Left ventricle myocardium superior (tissue), 1 donor: ENCODE results near the gene FAM151A. TPM values are rescaled to one million over a fixed set of nuclear protein-coding genes. Genes with fewer than 3 reads are reported as not detected.

ENCODE experiments used
- ATAC-seq: fragments of 200-7000 bp; cut with Tn5 transposase; one replicate; pipeline ENCODE4 v1.9.1; 2020; ENCODE audit warnings: mild to moderate bottlenecking, moderate library complexity
- DNase-seq: peaks from one replicate; pipeline ENCODE4 v3.0.0-alpha.2; 2020
- intact Hi-C: fragments of 100-400 bp; cut with micrococcal nuclease; formaldehyde crosslinking; loops from one replicate; pipeline ENCODE4 v1.11.0; 2022
- total RNA-seq: library from RNA; stranded (reverse); fragmentation: NEBNext Ultra II Directional; extraction: Animal tissue kit (Norgen Biotek cat#: 25700); gene quantifications from one replicate; pipeline ENCODE4 v1.2.1, GENCODE V29; 2021
- donor health status: DM: no; HTN: yes; CAD: no; lungs with severe emphysema.

The FAM151A gene
- total RNA-seq, 1 donor from 2014 or later, result 1.2 TPM

- DNase-seq (no peak), ATAC-seq (no peak)
- intact Hi-C loops, result no loop called here
These were observed 15.3 kb downstream of the FAM151A start for GRCh38 chr1:54607821-54608565.

DNA sequence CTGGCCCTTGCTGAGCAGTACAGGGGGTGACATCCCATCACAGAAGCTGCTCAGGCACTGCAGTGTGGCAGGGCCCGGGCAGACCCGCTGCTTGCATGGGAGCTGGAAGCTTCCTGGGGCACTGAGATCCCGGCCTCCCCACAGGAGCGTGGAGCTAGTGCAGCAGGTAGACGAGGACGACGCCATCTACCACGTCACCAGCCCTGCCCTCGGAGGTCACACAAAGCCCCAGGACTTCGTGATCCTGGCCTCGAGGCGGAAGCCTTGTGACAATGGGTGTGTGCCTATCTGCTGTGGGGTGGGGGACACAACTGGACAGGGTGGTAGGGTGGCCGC, 16.4 kb downstream of the FAM151A start:
- ATAC-seq (no peak), DNase-seq (no peak)
- intact Hi-C loops, result no loop called here

- intact Hi-C loops, result no loop called here
- DNase-seq, result no peak
- no peak for ATAC-seq
These were observed 17.0 kb downstream of the FAM151A start for GRCh38 chr1:54606096-54606989.

DNA sequence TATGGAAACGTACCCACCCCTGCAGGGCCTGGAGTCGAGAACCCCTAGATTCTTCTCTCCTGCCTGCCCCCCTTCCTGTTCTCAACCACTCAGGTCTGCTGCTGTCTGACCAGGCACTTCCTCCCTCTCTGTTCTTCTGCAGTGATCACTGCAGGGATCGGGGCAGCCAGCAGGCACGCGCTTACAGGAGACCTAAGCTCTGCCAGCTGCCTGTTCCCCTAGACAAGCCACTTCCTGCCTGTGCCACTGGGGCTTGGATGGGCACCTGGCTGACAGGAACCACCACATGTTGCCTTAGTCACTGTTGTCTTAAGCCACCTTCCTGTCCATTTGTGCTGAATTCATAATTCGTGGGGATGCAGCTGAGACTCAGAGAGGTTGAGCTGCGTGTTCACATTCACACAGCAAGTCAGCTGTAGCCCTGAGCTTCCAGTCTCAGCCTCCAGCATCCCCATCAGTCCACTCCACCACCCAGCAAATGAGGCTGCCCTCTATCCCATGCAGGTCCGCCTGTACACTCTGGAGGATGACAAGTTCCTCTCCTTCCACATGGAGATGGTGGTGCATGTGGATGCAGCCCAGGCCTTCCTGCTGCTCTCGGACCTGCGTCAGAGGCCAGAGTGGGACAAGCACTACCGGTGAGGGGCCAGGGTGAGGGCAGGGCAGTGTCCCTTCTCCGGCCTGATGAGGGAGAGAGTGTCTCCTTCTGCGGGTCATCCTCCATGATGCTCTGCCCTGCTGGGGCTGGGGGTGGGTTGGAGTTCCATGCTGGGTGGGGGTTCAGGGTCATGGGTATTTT, 18.6 kb downstream of the FAM151A start:
- DNase-seq, result no peak
- intact Hi-C loops, result no loop called here
- ATAC-seq, result no peak

DNA sequence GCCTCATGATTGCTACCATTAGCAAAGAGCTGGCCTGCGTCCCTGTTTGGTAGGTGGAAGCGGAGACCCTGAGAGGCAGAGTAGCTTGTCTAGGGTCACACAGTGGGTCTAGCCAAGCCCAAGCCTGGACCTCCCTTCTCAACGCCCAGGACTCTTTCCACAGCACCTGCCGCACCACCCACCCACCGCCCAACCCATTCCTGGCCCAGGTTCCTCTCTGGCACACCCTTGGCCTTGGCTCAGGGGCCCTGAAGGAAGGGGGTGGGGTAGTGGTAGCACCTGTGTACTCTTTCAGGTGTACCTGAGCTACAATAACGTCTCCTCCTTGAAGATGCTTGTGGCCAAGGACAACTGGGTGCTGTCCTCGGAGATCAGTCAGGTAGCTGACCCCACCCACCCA, 19.3 kb downstream of the FAM151A start:
- no peak for DNase-seq
- ATAC-seq, result peak; percentile 4
- intact Hi-C loops, result no loop called here

DNA sequence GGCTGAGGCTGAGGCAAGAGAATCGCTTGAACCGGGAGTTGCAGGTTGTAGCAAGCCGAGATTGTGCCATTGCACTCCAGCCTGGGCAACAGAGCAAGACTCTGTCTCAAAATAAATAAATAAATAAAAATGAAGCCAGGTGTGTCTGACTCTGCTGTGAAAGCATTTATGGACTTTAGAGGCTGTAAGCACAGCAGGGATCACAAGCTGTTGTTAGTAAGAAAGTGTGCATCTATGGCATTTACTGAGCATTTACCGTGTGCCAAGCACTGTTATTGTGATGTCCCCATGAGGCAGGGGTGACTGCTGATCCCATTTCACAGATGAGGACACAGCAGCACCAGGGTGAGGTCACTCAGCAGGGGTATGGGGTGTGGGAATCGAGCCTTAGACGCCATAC, 20.1 kb downstream of the FAM151A start:
- ATAC-seq (no peak), DNase-seq (no peak)
- intact Hi-C loops, result no loop called here

- no peak for ATAC-seq
- DNase-seq, result no peak
- intact Hi-C loops, result no loop called here
These were observed 20.8 kb downstream of the FAM151A start for GRCh38 chr1:54602554-54602953.

DNA sequence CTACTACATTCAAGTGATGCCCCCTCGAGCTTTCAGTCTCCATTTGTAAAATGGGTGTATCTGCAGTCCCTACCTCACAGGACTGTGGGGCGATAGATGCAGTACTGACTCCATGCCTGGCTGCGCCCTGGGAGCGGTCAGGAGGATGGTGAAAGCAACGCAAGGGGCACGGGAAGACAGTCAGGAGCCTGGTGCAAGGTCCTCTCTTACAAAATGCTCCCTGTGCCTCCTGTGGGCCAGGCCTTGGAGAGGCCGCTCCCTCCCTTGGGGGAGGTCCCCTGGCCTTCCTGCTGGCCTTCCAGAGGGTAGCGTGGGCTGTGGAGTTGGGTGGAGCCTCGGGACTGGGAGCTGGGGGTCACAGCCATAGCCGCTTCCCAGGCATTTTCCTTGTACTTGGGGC, 21.6 kb downstream of the FAM151A start:
- no peak for DNase-seq
- no peak for ATAC-seq
- intact Hi-C loops, result no loop called here

DNA sequence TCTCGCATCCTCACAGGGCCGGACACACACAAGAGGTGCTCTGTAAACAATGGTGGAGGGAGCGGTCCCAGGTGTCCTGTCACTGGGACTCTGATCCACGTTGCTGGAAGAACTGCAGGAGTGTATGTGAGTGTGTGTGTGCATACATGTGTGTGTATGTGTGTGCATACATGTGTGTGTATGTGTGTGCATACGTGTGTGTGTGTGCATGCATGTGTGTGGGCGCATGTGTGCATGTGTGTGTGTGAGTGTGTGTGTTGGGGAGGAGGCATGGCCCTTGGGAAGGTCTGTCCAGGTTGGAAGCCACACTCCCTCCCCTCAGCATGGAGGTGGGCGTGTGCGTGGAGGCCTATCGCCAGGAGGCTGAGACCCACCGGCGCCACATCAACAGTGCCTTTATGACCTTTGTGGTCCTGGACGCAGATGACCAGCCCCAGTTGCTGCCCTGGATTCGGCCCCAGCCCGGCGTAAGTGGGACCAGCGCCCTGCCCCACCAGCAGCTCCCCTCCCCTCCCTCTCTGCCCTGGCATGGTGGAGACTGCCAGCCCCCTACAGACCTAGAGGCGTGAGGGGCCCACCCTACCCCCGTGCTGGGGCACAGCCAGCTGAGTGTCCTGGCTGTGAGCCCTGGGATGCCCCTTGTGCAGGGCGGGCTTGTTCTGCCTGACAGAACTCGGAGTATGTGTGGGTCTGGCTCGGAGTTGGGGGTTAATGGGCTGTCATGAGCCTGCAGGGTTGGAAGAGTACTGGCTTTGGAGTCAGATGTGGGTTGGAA, 22.2 kb downstream of the FAM151A start:
- ATAC-seq (peak; percentile 27), DNase-seq (no peak)
- intact Hi-C loops, result no loop called here

DNA sequence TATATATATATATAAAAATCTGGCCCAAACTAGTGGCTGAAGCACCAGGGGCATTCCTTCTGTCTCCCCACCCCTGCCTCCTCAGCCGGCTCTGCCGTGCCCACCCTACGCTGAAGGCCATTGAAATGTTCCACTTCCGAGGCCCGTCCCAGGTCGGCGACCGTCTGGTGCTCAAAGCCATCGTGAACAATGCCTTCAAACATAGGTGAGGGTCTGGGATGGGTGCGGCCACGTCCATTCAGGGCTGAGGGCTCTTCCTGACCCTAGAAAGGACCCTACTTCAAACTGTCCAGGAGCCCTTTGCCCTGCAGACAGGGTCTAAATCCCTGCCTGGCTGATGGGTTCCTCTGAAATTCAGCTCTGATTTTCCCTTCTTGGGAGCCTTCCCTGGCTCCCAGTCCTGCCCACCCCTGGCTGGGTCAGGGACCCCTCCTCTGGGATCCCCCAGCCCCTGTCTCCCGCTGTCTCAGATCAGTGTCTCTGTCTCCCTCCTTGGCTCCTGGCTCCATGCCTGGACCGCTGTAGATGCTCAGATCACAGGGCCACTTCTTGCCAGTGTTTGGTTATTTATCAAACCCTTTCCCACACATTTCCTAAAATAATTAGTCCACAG, 24.0 kb downstream of the FAM151A start:
- DNase-seq (peak; percentile 41), ATAC-seq (no peak)
- intact Hi-C loops, result no loop called here

DNA sequence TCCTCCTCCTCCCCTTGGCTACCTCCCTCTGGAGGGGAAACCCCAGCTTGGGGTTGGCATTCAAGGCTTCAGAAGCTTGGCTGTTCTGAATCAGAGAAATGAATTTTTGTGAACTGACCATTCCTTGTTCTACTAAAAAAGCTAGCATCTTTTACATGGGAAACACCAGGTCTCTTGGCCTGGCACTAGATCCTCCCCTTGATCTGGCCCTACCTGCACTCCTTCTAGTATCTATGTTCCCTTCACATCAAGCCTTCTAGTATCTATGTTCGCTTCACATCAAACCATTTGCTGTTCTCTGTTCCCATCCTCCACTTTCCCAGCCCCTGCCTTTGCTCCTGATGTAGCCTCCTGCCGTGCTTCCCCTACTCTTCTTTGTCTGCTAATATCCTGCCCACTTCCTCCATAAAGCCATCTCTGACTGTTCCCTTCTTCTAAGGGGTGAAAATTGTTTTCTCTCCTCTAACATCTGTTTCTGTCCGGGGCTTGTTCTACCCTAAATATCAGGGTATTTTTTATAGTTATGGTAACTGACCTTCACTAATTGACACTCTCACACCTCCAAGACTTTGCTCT, 25.8 kb downstream of the FAM151A start:
- intact Hi-C loops, result no loop called here
- ATAC-seq (no peak), DNase-seq (no peak)

GRCh38 chr1:54596756-54597155, 26.6 kb downstream of the FAM151A start:
- intact Hi-C loops, result no loop called here
- DNase-seq, result no peak
- ATAC-seq, result no peak

- ATAC-seq (peak; percentile 52), DNase-seq (no peak)
These were observed 27.3 kb downstream of the FAM151A start for GRCh38 chr1:54595956-54596498.

DNA sequence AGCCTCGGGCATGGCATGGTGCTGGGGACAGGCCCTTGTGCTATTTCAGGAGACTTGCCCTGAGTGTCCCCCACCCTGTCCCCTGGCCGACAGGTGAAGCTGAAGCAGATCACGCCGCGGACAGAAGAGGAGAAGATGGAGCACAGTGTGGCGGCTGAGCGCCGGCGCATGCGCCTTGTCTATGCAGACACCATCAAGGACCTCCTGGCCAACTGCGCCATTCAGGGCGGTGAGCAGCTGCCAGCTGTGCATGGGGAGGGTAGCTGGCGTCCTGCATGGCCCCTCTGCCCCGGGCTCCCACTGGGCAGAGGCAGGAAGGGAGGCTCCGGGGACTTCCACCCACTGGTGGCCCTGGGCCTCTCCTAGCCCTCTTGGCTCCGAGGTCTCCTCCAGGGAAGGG, 28.9 kb downstream of the FAM151A start:
- ATAC-seq, result peak; percentile 24
- no peak for DNase-seq
- intact Hi-C loops, result no loop called here

More at GRCh38 chr1:54595956-54596498, 27.3 kb downstream of the FAM151A start:
- intact Hi-C loops, result no loop called here

DNA sequence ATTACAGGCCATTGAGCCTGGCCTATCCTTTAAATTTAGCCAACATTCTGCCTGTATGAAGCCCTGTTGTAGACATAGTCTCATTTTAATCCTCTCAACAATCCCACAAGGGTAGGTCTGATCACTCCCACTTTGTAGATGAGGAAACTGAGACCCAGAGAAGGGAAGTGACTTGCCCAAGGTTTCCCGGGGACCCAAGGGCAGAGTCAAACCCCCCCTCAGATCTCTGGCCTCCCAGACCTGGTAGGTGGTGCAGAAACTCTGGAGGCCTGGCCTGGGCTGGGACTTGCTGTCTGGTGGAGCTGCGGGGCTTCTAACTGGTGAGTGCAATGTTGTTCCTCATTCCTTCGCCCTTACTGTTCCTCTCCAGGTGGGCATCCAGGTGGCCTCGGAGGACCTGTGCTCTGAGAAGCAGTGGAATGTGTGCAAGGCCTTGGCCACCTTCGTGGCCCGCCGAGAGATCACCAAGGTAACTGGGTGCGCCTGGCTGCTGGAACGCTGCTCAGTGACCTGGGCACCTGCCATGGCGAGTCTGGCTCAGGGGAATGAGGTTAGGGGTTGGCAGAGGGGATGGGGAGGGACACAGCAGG, 29.7 kb downstream of the FAM151A start:
- no peak for ATAC-seq
- DNase-seq, result no peak
- intact Hi-C loops, result no loop called here

DNA sequence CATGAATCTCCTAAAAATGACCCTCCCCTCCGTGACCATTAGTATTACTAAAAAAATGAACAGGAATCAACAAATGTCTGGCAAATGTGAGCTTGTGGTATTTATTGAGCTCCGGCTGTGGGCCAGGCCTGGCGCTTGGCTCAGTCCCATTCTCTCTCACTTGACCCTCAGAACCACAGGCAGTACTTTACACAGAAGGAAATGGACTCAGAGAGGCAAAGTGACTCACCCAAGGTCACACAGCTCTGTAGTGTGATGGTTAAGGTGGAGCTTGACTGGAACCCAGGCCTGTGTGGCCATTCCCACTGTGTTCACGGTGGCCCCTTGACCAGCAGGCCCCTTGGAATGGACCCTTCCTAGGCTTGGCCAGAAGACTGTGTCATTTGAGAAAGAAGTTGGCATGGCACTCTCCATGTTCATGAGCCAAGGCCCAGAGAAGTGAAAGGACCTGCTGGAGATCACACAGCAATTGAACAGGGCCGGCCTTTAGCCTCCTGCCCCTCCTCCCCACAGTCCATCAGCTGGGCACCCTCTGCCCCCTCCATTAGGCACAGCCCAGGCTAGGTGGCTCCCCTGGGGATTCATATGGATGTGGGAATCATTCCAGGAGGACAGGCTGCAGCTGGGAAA, 32.1 kb downstream of the FAM151A start:
- DNase-seq, result no peak
- no peak for ATAC-seq
- intact Hi-C loops, result no loop called here

DNA sequence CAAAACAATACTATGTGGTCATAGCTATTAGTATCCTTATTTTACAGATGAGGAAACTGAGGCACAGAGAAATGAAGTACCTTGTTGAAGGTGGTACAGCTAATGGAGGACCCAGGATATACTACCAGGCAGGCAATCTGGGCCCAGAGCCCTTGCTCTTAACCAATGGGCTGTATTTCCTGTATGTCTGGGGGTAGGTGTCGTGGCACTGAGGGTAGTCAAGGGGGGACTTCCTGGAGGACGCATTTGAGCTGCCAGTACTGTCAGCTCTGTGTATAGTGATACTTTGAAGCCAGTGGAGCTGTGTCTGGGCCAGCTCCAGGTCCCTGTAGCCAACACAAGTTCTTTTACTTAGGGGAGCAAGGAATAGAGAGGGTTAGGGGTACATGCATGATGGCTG, 34.9 kb downstream of the FAM151A start:
- intact Hi-C loops, result no loop called here
- ATAC-seq, result no peak
- DNase-seq, result no peak
